ENCODE results near the gene EMCN.

- no peak for TF ChIP-seq CTCF (IDR thresholded peaks at IDR 0.05)
- no peak for TF ChIP-seq EZH2 (IDR thresholded peaks at IDR 0.05; ENCODE audit: borderline replicate concordance, insufficient read depth, low read depth, low read length, poor library complexity, severe bottlenecking)
These were observed 27.6 kb upstream of the EMCN start for GRCh38 chr4:100545427-100545826.
